Endothelial cell (in vitro differentiated cells): ENCODE results near the gene GOLT1A. TPM values are rescaled to one million over a fixed set of nuclear protein-coding genes. Genes with fewer than 3 reads are reported as not detected.

Source experiments
- DNase-seq: peaks from one replicate; pipeline ENCODE4 v3.0.0; 2021; ENCODE audit warnings: low spot score
- H3K27ac Mint-ChIP-seq: one replicate; pipeline ENCODE4 v1.8.0; 2021; ENCODE audit warnings: mixed read lengths, inconsistent platforms; ENCODE audit not compliant: unreplicated experiment
- H3K27me3 Mint-ChIP-seq: one replicate; pipeline ENCODE4 v1.8.0; 2021; ENCODE audit warnings: mild to moderate bottlenecking, moderate library complexity, mixed read lengths, inconsistent platforms; ENCODE audit not compliant: unreplicated experiment
- H3K36me3 Mint-ChIP-seq: one replicate; pipeline ENCODE4 v1.8.0; 2021; ENCODE audit warnings: mild to moderate bottlenecking, low read depth, mixed read lengths, inconsistent platforms; ENCODE audit not compliant: unreplicated experiment
- H3K4me1 Mint-ChIP-seq: one replicate; pipeline ENCODE4 v1.8.0; 2021; ENCODE audit warnings: mild to moderate bottlenecking, mixed read lengths, inconsistent platforms; ENCODE audit not compliant: unreplicated experiment
- H3K4me3 Mint-ChIP-seq: one replicate; pipeline ENCODE4 v1.8.0; 2021; ENCODE audit warnings: mild to moderate bottlenecking, mixed read lengths, inconsistent platforms; ENCODE audit not compliant: unreplicated experiment
- H3K9me3 Mint-ChIP-seq: one replicate; pipeline ENCODE4 v1.8.0; 2021; ENCODE audit warnings: mixed read lengths, inconsistent platforms; ENCODE audit not compliant: unreplicated experiment
- total RNA-seq: library from RNA; stranded (reverse); fragmentation: NEBNext Ultra II Directional; extraction: Animal tissue kit (Norgen Biotek cat#: 25700); gene quantifications from one replicate; pipeline ENCODE4 v1.2.1, GENCODE V29; 2021; ENCODE audit not compliant: unreplicated experiment
- TF ChIP-seq, protein P1 (sequence below): fragments of 200-600 bp; sonication (generic); IDR thresholded peaks from one replicate; pipeline ENCODE4 v1.5.0; 2021; ENCODE audit warnings: antibody characterized with exemption; ENCODE audit not compliant: unreplicated experiment

Gene GOLT1A
- total RNA-seq, 1 donor from 2014 or later, result 0.51 TPM

DNA sequence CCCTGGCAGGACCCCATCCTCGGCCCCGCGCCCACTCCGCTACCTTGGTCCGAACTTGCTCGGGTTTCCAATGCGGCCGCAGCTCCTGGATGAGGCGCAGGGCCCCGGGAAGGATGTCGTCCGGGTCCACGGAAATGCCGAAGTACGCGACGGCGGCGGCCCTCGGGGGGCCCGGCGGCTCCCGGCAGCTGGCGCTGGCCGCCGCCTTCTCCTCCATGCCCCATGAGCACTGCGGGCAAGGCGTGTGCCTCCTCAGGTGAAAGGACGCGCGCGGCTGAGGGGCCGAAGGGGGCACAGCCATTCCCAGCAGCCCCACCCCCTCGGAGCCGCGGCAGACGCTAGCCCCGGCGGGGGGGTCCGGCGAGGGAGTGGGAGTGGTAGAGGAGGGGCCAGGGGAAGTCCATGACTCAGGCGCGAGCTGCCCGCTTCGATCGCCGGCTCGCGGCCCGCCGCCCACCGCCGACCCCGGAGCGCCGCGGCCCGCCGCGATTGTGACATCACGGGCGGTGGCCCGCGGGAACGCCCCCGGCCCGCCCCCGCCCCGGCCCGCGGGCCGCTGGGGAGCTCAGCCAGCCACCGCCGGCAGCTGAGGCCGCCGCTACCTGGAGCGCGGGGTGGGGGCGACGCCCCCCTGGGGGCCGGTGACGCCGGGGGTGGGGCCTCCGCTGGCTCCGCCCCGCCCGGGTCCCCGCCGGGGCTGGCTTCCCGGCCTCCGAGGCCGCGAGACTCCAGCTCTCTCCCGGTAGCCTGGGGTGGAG is 62.1 kb downstream of the GOLT1A start, which contains the start of gene ETNK2:
TSS of gene ETNK2 (minus strand) at position 493 of the 758 bp plus-strand sequence. CDS start at position 301, 192 bp downstream.
- peaks cover 16% of the 10 kb centered on the region for H3K27me3 Mint-ChIP-seq
- TF ChIP-seq, protein P1, sequence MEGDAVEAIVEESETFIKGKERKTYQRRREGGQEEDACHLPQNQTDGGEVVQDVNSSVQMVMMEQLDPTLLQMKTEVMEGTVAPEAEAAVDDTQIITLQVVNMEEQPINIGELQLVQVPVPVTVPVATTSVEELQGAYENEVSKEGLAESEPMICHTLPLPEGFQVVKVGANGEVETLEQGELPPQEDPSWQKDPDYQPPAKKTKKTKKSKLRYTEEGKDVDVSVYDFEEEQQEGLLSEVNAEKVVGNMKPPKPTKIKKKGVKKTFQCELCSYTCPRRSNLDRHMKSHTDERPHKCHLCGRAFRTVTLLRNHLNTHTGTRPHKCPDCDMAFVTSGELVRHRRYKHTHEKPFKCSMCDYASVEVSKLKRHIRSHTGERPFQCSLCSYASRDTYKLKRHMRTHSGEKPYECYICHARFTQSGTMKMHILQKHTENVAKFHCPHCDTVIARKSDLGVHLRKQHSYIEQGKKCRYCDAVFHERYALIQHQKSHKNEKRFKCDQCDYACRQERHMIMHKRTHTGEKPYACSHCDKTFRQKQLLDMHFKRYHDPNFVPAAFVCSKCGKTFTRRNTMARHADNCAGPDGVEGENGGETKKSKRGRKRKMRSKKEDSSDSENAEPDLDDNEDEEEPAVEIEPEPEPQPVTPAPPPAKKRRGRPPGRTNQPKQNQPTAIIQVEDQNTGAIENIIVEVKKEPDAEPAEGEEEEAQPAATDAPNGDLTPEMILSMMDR, result no peak
- H3K4me3 Mint-ChIP-seq, result peak within 1 kb of the TSS; percentile 86
- peak; percentile 69 for DNase-seq
- no peaks in the 10 kb centered on the region for H3K9me3 Mint-ChIP-seq
- H3K36me3 Mint-ChIP-seq, result peaks cover 3% of the 10 kb centered on the region
- peaks cover 10% of the 10 kb centered on the region for H3K4me1 Mint-ChIP-seq
- no peak within 1 kb of the TSS for H3K27ac Mint-ChIP-seq

DNA sequence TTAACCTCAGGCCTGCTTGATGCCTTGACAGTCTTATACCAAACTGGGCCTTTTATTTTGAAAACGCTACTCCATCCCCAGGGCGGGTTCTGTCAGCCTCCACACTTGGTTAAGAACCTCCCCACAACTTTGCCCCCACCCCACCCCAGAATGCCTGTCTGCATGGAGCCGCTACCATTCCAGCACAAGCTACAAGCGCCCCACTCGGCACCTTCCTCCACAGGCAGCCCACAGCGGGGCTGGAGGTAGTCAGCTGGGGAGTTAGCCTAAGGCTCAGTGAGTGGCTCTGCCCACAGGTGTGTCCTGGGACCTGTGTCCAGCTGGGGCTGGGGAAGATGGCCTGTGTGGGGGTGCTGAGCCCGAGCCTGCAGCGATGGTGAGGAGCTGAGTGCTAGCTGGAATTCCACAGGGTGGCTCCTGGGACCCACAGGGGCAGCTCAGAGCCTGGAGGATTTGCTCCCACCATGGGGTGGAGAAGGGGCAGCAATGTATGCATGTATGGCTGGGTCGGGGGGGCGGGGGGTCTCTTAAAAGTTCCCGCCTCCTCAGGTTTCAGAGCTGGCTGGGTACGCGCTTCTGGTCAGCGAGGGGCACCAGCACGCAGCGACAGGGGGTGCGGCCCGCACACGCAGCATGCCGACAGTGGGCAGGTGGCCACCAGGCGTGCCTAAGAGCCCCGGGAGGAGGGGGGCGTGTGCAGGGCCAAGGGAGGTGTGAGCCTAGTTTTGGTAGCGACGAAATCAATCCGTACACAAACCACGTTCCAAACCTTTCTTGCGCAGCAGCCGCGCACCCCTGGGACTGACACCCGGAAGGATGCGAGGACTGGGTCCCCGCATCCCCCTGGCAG is 62.9 kb downstream of the GOLT1A start:
- no peak overlapping the region for H3K27ac Mint-ChIP-seq
- H3K4me1 Mint-ChIP-seq, result peaks cover 10% of the 10 kb centered on the region
- H3K27me3 Mint-ChIP-seq, result peaks cover 17% of the 10 kb centered on the region
- TF ChIP-seq, protein P1, result no peak
- H3K36me3 Mint-ChIP-seq, result peaks cover 3% of the 10 kb centered on the region
- DNase-seq, result no peak
- H3K4me3 Mint-ChIP-seq, result peak overlapping the region; percentile 42
- H3K9me3 Mint-ChIP-seq, result no peaks in the 10 kb centered on the region

DNA sequence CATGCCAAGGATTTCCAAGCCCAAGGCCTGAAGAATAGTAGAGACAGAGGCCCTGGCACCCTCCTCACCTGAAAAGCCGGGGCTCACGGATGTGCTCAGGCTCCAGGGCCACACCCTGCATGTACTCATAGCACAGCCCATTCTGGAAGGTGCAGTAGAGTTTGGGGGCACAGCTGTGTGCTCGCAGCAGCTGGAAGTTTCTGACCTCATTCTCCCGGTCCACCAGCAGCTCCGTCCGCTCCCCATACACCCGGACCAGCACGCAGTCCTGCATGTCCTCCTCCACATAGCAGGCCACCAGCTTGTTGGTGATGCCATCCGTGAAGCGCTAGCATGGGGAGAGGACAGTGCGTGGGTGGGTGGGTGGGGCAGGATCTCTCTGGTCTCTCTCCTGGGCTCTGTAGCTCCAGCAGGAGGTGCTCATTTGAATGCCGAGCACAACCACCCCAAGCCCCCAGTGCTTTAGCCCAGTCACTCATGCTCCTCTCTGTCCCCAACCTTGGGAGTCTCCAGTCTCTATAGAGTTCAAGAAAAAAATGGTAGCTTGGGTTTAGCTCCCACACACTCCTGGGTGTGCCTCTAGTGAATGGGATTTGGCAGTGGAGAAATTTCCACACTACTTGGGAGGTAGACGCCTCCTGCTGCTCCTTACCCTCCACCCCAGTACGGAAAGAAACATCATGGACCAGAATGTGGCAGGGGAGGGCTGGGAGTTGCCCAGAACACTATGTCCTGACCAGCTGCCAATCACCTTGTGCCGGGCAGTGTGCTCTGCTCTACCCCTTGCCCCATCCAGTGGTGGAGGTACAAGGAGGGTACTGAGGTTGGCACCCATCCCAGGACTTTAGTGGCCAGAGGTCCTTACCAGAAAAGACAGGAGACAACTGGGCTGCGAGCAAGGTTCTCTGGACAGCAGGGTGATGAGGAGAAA is 63.9 kb downstream of the GOLT1A start:
- Mint-ChIP-seq H3K27me3 (peaks cover 17% of the 10 kb centered on the region), H3K36me3 (peaks cover 3% of the 10 kb centered on the region), H3K9me3 (no peaks in the 10 kb centered on the region), H3K4me1 (peaks cover 10% of the 10 kb centered on the region), H3K27ac (no peak overlapping the region), H3K4me3 (peak overlapping the region; percentile 42)
- no peak for DNase-seq
- TF ChIP-seq, protein P1, result no peak

DNA sequence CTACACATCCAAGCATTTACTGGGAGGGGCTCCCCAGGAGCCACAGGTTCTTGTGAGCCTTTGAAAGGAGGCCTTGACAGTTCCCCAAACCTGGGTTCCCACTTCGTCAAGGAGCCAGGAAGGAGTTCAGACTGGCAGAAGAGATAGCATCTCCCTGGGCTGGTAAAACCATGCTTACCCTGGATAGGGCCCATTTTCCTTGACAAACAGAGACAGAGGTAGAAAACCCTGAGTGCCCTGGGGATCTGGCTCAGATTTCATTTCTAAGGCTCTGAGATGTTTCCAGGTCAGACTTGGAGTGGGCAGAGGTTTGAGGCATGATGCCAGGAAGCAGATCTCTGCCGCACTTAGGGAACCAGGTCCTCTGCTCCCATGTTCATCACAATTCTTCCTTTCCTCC is 64.7 kb downstream of the GOLT1A start:
- TF ChIP-seq, protein P1, result no peak
- H3K4me3 Mint-ChIP-seq, result no peak overlapping the region
- H3K27ac Mint-ChIP-seq, result no peak overlapping the region
- peaks cover 10% of the 10 kb centered on the region for H3K4me1 Mint-ChIP-seq
- peaks cover under 1% of the 10 kb centered on the region for H3K36me3 Mint-ChIP-seq
- peaks cover 17% of the 10 kb centered on the region for H3K27me3 Mint-ChIP-seq
- DNase-seq, result no peak
- no peaks in the 10 kb centered on the region for H3K9me3 Mint-ChIP-seq

Other genes with a start within 250 kb of the GOLT1A start
- 107 TPM for gene SOX13, start 140.9 kb downstream of the GOLT1A start, total RNA-seq
- gene ETNK2, start 61.9 kb downstream of the GOLT1A start, total RNA-seq, result 15.9 TPM
- not detected for gene REN, start 47.7 kb downstream of the GOLT1A start, total RNA-seq
- gene KISS1, start 17.5 kb downstream of the GOLT1A start, total RNA-seq, result not detected
- 3.7 TPM for gene PLEKHA6, start 145.9 kb upstream of the GOLT1A start, total RNA-seq
- gene PPP1R15B, start 197.8 kb upstream of the GOLT1A start, total RNA-seq, result 43.2 TPM